Right lobe of liver (tissue), 6 donors: ENCODE data around the gene TMEM151B. TPM values are rescaled to one million over a fixed set of nuclear protein-coding genes. Genes with fewer than 3 reads are reported as not detected.

ENCODE experiments used
- ATAC-seq, 4 donors: fragments of 200-7000 bp; cut with Tn5 transposase; one replicate each; pipeline ENCODE4 v1.9.1; 2020; ENCODE audit warnings: mild to moderate bottlenecking in 4 of 4, moderate library complexity in 4 of 4
- DNase-seq, 3 donors: peaks; one replicate each; pipeline ENCODE4 v3.0.0-alpha.2; 2020
- H3K27ac ChIP-seq, 3 donors: fragments of 200-600 bp; one replicate each; pipeline ENCODE4 v1.8.0; 2022
- H3K27me3 ChIP-seq, 2 donors: fragments of 200-600 bp; one replicate each; pipeline ENCODE4 v1.8.0; 2022
- H3K36me3 ChIP-seq, 4 donors: fragments of 200-600 bp; sonication (generic) in 1 of 4; one replicate each; pipeline versions ENCODE4 v1.5.1 to v1.8.0; 2017 to 2022; ENCODE audit warnings: control low read depth in 1 of 4
- H3K4me1 ChIP-seq, 4 donors: fragments of 200-600 bp; sonication (generic) in 1 of 4; one replicate each; pipeline versions ENCODE4 v1.5.1 to v1.8.0; 2017 to 2022; ENCODE audit warnings: control low read depth in 1 of 4
- H3K4me3 ChIP-seq, 3 donors: fragments of 200-600 bp; one replicate each; pipeline ENCODE4 v1.8.0; 2022
- H3K9me3 ChIP-seq, 4 donors: fragments of 200-600 bp; sonication (generic) in 1 of 4; one replicate each; pipeline versions ENCODE4 v1.5.1 to v1.8.0; 2017 to 2022; ENCODE audit warnings: control low read depth in 1 of 4
- CTCF ChIP-seq, 4 donors: fragments of 200-600 bp in 3 of 4; fragments of 450-650 bp in 1 of 4; IDR thresholded peaks; one replicate each; pipeline versions ENCODE4 v1.5.1 to v1.8.0; 2016 to 2022; ENCODE audit warnings: antibody characterized with exemption in 4 of 4, mild to moderate bottlenecking in 2 of 4
- POLR2A ChIP-seq: fragments of 450-650 bp; IDR thresholded peaks from one replicate; pipeline ENCODE4 v1.6.1; 2017; ENCODE audit warnings: antibody characterized with exemption, mild to moderate bottlenecking
- WGBS: methylation state at CpG from one replicate; pipeline ENCODE4 v1.1.6; 2018; ENCODE audit warnings: low coverage, low lambda C conversion rate; ENCODE audit not compliant: insufficient coverage; ENCODE audit errors: missing lambda C conversion rate; 5-methylcytosine and 5-hydroxymethylcytosine counted together
- intact Hi-C, 2 donors: fragments of 100-400 bp; cut with DNase I; formaldehyde crosslinking; loops; one replicate each; pipeline versions ENCODE4 v1.11.2 to v1.14.1; 2022
- total RNA-seq, 6 experiments: library from RNA; depleted of rRNA in 2 of 6; stranded (reverse); fragments of >200 nt in 2 of 6; fragmentation: NEBNext Ultra II Directional in 3 of 6; extraction: Animal tissue kit (Norgen Biotek cat#: 25700) in 3 of 6; gene quantifications; one replicate each; pipeline versions ENCODE4 v1.1.0 to v1.2.4, GENCODE V29; 2016 to 2023
- donor health status: DM: no; HTN: yes; CAD: no.
- donor health status: DM: no; HTN: no; CAD: no.
- donor health status: DM: no; HTN: no; CAD: no.
- donor health status: DM: no; HTN: yes; CAD: no.
- donor health status: DM: no; HTN: yes; CAD: no.

Gene TMEM151B
- total RNA-seq, 6 experiments from 2014 or later, result not detected

- TF ChIP-seq CTCF (IDR thresholded peaks at IDR 0.05), result no peak
- no peak for TF ChIP-seq POLR2A
- Histone ChIP-seq H3K27me3 (peaks cover 0 to 9% of the 10 kb centered on the region in 2 donors), H3K36me3 (no peaks in the 10 kb centered on the region), H3K4me3 (no peak overlapping the region), H3K4me1 (peaks cover 0 to 4% (median 0%) of the 10 kb centered on the region in 4 donors), H3K9me3 (no peaks in the 10 kb centered on the region), H3K27ac (no peak overlapping the region)
- DNase-seq (no peak), ATAC-seq (no peak)
- intact Hi-C loops, result no loop called here
- WGBS, result 40% methylated on average over 1 of the region's 1 CpG
These were observed 3.4 kb downstream of the TMEM151B start for GRCh38 chr6:44273617-44274016.

GRCh38 chr6:44275271-44275748 lies 5.1 kb downstream of the TMEM151B start:
- no peak for TF ChIP-seq POLR2A
- no peak for TF ChIP-seq CTCF (IDR thresholded peaks at IDR 0.05)
- DNase-seq (no peak), ATAC-seq (no peak)
- 88% methylated on average over 42 of the region's 59 CpGs for WGBS
- no peak overlapping the region for H3K27ac ChIP-seq
- H3K36me3 ChIP-seq, result no peaks in the 10 kb centered on the region
- H3K27me3 ChIP-seq, result peaks cover 0 to 9% of the 10 kb centered on the region in 2 donors
- intact Hi-C loops, result no loop called here
- peaks cover 0 to 4% (median 0%) of the 10 kb centered on the region in 4 donors for H3K4me1 ChIP-seq
- H3K9me3 ChIP-seq, result no peaks in the 10 kb centered on the region
- H3K4me3 ChIP-seq, result no peak overlapping the region

- peak overlapping the region in 1 of 3 donors; percentile 4 for H3K4me3 ChIP-seq
- TF ChIP-seq POLR2A, result no peak
- no peak for TF ChIP-seq CTCF (IDR thresholded peaks at IDR 0.05)
- DNase-seq, result no peak
- peaks cover 0 to 9% of the 10 kb centered on the region in 2 donors for H3K27me3 ChIP-seq
- H3K4me1 ChIP-seq, result peaks cover 0 to 4% (median 0%) of the 10 kb centered on the region in 4 donors
- intact Hi-C loops, result no loop called here
- no CpG with 5 or more reads among the region's 109 CpGs for WGBS
- peak in 1 of 4 donors; percentile 13 for ATAC-seq
- H3K27ac ChIP-seq, result no peak overlapping the region
- no peaks in the 10 kb centered on the region for H3K36me3 ChIP-seq
- H3K9me3 ChIP-seq, result no peaks in the 10 kb centered on the region
These were observed 5.7 kb downstream of the TMEM151B start for GRCh38 chr6:44275749-44276648.

GRCh38 chr6:44276667-44277640 lies 6.7 kb downstream of the TMEM151B start:
- TF ChIP-seq POLR2A (no peak), CTCF (IDR thresholded peaks at IDR 0.05) (no peak)
- no peak overlapping the region for H3K27ac ChIP-seq
- H3K36me3 ChIP-seq, result no peaks in the 10 kb centered on the region
- H3K27me3 ChIP-seq, result peaks cover 0 to 9% of the 10 kb centered on the region in 2 donors
- intact Hi-C loops, result no loop called here
- no peak for DNase-seq
- no peak overlapping the region for H3K4me3 ChIP-seq
- 74% methylated on average over 10 of the region's 23 CpGs for WGBS
- ATAC-seq, result no peak
- peaks cover 0 to 4% (median 0%) of the 10 kb centered on the region in 4 donors for H3K4me1 ChIP-seq
- no peaks in the 10 kb centered on the region for H3K9me3 ChIP-seq
